ENCODE data around the gene CFLAR. TPM values are rescaled to one million over a fixed set of nuclear protein-coding genes. Genes with fewer than 3 reads are reported as not detected.
A peak's percentile ranks its signal among the peaks of the same experiment; 100 is the strongest.

Gene CFLAR
- total and polyA plus RNA-seq, 2 of the 13 experiments (the other 11 are each of a cell fraction or from before 2014, with no cell fraction given): 43.8 to 92.1 TPM

GRCh38 chr2:201203916-201204654, 88.1 kb downstream of the CFLAR start (continued):
- TF ChIP-seq SALL1 (CRISPR knock-in tag; IDR thresholded peaks at IDR 0.05) (peak; percentile 56; the same call in 1 of the 2 replicates), XBP1 (CRISPR knock-in tag; IDR thresholded peaks at IDR 0.05) (no peak), DDIT3 (CRISPR knock-in tag; IDR thresholded peaks at IDR 0.05) (no peak), AKAP8 (CRISPR knock-in tag; IDR thresholded peaks at IDR 0.05) (no peak), AGO2 (optimal IDR thresholded peaks at IDR 0.05; ENCODE audit: low read depth, low read length) (peak; percentile 20), ZKSCAN5 (CRISPR knock-in tag; IDR thresholded peaks at IDR 0.05) (no peak), PITX1 (CRISPR knock-in tag; IDR thresholded peaks at IDR 0.05) (no peak), SOX13 (IDR thresholded peaks at IDR 0.05) (no peak), SOX13 (CRISPR knock-in tag; conservative IDR thresholded peaks at IDR 0.05 in 1 of 2, IDR thresholded peaks at IDR 0.05 in 1 of 2) (no peak), ZBTB46 (CRISPR knock-in tag; IDR thresholded peaks at IDR 0.05; ENCODE audit: borderline replicate concordance) (0 out of 2 replicates have a peak, but pooled peaks have one; percentile 87), DR1 (CRISPR knock-in tag; IDR thresholded peaks at IDR 0.05) (no peak), HDAC6 (IDR thresholded peaks at IDR 0.05; ENCODE audit: low read depth, low read length) (no peak), ZNF598 (CRISPR knock-in tag; IDR thresholded peaks at IDR 0.05; ENCODE audit: borderline replicate concordance) (no peak), MTF2 (CRISPR knock-in tag; IDR thresholded peaks at IDR 0.05; ENCODE audit: borderline replicate concordance) (no peak), PBX3 (CRISPR knock-in tag; IDR thresholded peaks at IDR 0.05; ENCODE audit: borderline replicate concordance) (no peak), THYN1 (CRISPR knock-in tag; IDR thresholded peaks at IDR 0.05; ENCODE audit: borderline replicate concordance, low read depth) (no peak), TGIF2 (CRISPR knock-in tag; IDR thresholded peaks at IDR 0.05) (no peak), HNF1A (IDR thresholded peaks at IDR 0.05; ENCODE audit: low read depth) (no peak), HNF1A (CRISPR knock-in tag; IDR thresholded peaks at IDR 0.05; ENCODE audit: borderline replicate concordance) (no peak), NR2F2 (IDR thresholded peaks at IDR 0.05; ENCODE audit: borderline replicate concordance, low read depth) (no peak), LCORL (IDR thresholded peaks at IDR 0.05) (no peak), LCORL (CRISPR knock-in tag; IDR thresholded peaks at IDR 0.05) (no peak), SRF (IDR thresholded peaks at IDR 0.05; ENCODE audit: low read depth, low read length) (no peak), BHLHE40 (IDR thresholded peaks at IDR 0.05; ENCODE audit: low read length) (no peak), SP4 (CRISPR knock-in tag; IDR thresholded peaks at IDR 0.05) (no peak)
